EH (cell line): ENCODE data around the gene ZEB2.
A peak's percentile ranks its signal among the peaks of the same experiment; 100 is the strongest.

Experiments
- DNase-seq: peaks from one replicate; pipeline ENCODE4 v3.0.0-alpha.2; 2015; ENCODE audit warnings: low read depth

ZEB2 gene

GRCh38 chr2:144528108-144528507 is 8.2 kb upstream of the ZEB2 start:
- no peak for DNase-seq

GRCh38 chr2:144526831-144527230 is 6.9 kb upstream of the ZEB2 start:
- DNase-seq, result no peak

GRCh38 chr2:144524118-144525009 is 4.4 kb upstream of the ZEB2 start:
- DNase-seq, result no peak

DNA sequence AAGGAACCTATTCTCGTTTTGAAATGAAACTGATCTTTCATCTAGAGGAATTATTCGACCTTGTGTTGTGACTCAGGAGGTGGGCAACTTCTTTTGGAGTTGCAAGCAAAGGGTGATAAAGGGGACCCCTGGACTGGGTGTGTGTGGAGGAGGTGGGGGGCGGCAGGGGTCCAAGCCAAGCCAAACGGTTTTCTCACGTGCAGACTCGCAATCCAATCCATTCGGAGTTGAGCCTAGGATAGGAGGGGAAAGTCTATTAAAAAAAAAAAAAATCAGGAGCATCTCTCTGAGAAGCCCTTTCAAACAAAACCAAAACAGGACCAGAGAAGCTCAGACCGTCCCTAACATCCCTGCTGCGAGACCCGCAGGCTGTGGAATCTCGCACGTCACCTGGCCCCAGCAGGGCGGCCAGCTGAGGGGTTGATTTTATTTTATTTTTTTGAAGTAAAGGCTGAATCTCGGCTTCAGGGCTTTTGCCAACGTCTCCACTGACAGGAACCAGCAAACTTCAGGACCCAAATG is 3.7 kb upstream of the ZEB2 start:
- DNase-seq, result no peak

- no peak for DNase-seq
Observed at GRCh38 chr2:144522897-144523595, 3.1 kb upstream of the ZEB2 start.

GRCh38 chr2:144522176-144522896 is 2.4 kb upstream of the ZEB2 start:
- DNase-seq, result no peak

GRCh38 chr2:144521686-144522085 is 1.8 kb upstream of the ZEB2 start:
- no peak for DNase-seq

GRCh38 chr2:144520756-144521487 is 1.0 kb upstream of the ZEB2 start:
- no peak for DNase-seq

- DNase-seq, result no peak
Observed at GRCh38 chr2:144519597-144519933, 354 bp downstream of the ZEB2 start.

DNA sequence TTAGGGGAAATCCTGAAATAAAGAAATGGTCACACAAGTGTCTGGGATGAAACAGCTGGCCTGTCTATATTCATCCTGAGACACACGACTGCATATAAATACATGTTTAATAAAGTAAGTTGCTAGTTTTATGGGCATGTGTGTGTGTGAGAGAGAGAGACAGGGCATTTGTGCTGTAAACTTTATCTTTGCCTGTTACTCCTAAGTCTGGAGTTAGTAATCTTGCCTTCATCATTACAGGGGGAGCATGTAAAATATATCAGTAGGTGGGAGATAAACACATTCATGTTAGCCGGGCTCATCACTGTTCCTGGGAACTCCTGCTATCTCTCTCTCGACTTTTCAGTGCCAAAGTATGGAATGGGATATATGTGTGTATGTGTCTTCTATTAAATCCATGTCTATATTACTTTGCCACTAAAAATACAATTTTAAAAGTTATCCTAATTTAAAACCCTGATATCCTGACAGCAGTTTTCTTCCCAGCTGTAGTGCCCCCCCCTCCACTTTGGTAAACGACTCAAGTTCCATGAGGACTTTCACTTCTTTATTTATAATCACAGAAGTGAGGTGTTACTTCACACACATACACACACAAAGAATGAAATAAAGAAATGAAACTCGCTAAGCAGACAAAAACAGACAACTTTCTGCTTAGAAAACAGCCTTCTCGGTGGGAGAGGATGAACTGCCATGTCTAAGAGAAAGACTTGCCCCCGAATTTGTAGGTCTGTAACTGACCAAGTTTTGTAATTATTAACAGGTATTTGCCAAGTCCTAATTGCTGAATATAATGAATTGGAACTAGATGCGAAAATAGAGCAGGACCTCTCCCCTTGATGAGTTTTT is 947 bp downstream of the ZEB2 start:
- DNase-seq, result no peak

DNA sequence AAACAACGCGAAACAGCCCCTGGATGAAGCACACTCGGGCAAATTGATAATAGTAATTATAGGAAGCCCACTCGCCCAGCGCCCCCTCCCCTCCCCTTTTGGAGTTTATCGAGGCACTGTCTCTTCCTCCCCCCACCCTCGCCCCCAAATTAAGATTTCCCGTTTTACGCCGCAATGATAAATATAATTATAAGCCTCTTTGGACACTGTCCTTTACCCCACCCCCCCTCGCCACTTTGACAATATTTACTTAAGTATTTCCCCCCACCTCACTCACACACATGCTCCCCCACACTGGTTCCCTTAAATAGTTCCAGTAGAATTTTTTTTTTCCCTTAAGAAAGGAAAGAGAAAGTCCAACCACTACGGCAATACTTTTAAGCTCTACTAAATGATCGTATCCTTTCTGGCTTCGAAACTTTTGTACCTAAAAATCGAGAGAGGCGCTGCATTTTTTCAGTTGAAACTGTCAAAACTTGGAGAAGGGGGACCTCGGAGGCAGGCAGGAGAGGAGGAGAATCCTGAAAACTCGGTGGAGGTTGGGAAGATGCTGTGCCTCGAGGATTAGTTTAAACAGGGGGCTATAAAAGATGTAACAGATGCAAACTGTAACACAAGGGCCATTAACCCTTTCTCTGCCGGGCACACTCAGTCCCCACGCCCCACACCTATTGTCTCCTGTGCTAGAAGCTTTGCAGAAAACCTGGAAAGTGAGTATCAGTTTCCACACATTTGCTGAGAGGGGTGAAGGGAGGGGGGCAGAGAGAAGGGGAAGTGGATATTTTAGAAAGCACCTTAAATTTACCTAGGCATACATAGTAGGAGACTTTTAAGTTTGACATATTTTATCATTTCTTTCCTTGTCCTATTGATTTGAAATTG is 1.8 kb downstream of the ZEB2 start:
- DNase-seq, result peak; percentile 55

DNA sequence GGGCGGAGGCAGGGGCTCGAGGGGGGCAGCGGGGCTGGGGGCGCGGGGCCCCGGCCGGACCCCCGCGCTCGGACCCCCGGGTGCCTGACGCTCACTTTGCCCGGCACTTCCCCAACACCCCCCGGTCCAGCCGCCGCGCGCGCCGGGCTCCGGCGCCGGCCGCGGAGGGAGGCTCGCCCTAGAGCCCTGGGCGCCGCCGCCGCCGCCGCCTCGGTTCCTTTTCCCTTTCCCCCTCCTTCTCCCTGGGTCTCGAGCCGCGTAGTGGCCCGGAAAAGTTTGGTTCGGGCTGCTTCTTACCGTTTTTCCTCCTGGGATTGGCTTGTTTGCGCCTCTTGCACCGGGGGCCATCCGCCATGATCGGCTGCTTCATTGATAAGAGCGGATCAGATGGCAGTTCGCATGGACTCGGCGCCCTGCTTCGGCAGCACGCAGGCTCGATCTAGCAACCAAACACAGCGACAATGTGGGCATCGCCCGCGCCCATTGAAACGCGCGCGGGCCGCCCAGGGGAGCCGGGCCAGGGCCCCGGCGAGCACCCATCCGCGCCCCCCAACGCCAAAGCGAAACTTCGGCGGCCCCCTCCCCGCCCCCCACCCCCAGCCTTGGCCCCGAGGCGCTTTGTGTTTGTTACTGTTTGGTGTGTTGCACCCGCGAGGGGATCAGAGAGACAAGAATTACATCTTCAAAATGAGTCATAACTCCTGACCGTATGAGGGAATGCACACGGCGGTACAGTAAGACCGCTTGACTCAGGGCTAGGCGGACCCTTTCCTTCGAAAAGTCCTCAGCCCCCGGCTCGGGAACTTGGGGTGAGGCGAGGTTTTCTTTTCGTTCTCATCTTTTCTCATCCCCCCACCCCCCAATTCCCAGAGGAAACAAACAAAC is 2.7 kb downstream of the ZEB2 start:
- peak; percentile 97 for DNase-seq

DNA sequence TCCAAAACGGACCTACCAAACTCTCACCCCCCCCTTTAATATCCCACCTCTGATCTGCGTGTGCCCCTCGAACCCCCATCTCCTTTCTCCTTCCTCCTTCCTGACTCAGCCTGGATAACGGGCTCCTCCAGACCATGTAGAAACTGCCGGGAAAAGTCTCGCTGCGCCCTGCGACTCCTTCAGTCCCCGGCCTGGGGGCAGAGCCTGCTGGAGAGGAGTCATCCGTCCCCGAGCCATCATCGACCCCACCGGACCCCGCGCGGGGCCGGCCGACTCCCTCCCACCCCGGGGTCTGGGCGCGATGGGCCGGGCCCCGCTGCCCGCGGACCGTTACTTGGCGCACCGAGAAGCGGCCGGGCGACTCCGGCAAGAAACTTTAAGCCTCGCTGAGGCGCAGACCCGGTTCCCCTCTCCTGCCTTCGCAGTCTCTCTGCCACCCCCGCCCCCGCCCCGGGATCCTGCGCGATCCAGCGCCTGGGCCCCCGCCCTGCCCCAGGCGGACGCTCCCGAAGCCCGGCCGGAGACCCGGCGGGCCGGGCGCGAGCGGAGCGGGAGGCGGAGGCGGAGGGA is 3.4 kb downstream of the ZEB2 start:
- DNase-seq, result peak; percentile 62

- DNase-seq, result peak; percentile 67
Observed at GRCh38 chr2:144515696-144516410, 4.1 kb downstream of the ZEB2 start.

DNA sequence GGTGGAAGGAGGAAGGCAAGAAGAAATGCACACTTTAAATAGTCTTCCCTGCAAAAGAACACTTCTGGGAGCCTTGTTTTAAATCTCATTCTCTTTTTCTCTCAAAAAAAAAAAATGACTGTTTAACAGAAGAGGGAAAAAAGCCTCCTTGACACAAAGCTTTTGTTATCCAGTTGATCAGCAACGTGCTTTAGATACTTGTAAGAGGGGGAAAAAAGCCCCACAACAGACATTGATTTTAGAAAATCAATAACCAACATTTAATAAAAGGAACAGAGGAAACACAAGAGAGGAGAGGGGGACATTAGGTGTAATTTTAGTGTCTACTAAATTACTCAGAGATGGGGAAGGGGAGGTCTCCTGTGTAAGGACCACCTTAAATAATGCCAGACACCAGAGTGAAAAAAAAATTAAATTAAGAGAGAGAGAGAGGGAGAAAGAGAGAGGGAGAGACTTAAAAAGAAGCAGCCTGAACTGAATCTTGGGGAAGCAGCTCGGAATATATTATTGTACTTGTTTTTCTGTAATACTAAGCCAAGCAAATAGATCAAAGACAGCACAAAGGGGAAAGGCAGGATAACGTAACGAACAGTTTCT is 4.7 kb downstream of the ZEB2 start:
- no peak for DNase-seq

DNA sequence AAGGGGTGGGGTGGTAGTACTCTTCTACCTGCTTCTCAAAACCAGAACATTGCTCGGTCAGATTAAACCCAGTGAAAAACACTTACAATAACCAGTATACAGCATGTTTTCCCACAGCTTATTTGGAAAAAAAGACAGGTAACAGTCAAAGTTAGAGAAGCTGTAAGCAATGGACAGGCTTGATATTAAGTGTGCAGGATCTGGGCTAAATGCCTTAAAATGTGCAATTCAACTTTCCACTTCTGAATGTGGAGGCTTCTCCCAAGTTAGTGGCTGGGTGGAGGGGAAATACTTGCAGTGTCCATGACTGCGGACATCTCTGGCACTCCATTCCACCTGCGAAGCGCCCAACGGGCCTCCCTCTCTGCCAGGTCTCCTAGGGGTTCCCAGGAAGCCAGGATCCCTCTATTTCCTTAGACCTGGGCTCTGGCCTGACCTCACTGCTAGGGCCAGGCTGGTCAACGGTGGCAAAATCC is 5.3 kb downstream of the ZEB2 start:
- DNase-seq, result peak; percentile 43

- DNase-seq, result peak; percentile 84
Observed at GRCh38 chr2:144513388-144514101, 6.4 kb downstream of the ZEB2 start.
